Raji (cell line): Measurements from ENCODE around the gene PRDM12.

Experiments used
- POLR2A ChIP-seq: IDR thresholded peaks from 2 replicates; pipeline ENCODE4 v1.6.1; 2011; ENCODE audit warnings: low read depth, low read length, control low read depth; ENCODE audit not compliant: insufficient read depth

PRDM12 gene

DNA sequence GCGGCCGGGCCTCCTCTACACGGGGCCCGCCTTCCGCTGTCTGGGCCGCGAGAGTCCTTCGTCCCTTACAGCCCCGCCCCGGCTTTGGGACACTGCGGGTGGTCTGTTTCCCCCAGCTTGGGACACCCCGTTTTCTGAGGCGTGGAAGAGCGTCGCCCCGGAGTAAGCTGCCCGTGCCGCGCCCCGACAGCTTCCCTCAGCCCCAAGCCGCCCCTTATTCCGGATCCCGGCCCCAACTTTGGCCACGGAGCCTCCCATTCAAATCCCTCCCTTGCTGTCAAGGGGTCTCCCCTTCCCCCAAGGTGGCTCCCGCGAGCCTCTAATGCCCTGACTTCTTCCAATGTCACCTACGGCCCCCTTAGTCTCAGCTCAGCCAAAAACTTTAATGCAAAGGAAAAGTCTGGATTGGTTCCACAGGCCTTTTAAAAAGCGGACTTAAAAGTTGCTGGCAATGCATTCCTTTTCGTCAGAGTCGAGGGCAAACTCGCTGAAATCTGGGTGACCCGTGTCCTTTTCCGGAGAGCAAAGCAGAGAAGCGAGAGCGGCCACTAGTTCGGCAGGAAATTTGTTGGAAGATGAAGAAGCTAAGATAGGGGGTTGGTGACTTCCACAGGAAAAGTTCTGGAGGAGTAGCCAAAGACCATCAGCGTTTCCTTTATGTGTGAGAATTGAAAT is 49.0 kb downstream of the PRDM12 start:
- TF ChIP-seq POLR2A = no peak

DNA sequence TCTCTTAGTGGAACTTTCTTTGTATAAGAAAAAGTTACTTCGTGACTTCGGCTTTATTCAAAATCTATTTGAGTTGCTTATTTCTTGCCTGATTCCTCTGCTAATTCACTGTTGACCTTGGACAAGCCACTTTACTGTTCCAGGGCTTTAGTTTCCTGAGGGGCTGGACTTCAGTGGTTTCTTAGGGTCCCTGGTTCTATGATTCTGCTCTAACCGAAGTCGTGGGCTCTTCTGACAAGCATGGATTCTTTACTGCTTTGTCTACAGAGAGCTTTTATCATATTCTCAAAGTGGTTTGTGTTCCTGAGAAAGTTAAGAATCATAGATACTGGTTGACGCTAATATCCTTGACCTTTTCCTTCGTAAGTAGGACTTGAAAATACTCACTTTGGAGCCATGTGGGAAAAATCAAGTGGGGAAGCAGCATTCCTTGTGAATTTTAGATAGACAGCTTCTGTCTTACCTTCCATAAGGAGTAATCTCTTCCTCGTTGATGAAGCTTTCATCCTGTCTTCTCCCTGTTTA is 50.3 kb downstream of the PRDM12 start:
- no peak for TF ChIP-seq POLR2A

DNA sequence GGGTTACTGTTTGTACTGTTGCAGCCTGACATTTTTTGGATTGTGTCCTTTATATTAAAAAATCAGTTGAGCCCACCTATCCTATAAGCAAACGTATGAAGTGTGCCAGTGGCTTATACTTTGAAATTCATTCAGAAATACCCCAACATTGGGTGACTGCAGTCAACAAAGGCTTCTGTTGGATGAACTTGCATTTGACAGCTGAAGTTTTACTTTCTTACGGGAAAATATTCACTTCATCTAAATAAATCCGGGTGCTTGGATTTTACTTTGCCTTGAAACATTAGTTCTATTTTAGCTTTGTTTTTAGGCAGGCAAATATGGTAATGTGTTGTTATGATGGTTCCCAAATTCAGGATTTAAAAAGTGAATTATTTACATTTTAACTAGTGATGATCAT is 50.9 kb downstream of the PRDM12 start:
- TF ChIP-seq POLR2A = no peak

DNA sequence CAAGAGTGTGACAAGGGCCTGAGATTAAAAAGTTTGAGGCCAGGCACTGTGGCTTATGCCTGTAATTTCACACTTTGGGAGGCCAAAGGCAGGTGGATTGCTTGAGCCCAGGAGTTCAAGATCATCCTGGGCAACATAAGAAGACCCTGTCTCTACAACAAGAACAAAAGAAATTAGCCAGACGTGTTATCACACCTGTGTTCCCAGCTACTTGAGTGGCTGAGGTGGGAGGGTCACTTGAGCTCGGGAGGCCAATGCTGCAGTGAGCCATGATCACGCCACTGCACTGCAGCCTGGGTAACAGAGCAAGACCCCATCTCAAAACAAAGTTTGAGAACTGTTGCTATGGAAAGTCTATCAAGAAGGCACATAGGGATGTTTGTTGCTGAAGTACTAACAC is 54.2 kb downstream of the PRDM12 start:
- no peak for TF ChIP-seq POLR2A

DNA sequence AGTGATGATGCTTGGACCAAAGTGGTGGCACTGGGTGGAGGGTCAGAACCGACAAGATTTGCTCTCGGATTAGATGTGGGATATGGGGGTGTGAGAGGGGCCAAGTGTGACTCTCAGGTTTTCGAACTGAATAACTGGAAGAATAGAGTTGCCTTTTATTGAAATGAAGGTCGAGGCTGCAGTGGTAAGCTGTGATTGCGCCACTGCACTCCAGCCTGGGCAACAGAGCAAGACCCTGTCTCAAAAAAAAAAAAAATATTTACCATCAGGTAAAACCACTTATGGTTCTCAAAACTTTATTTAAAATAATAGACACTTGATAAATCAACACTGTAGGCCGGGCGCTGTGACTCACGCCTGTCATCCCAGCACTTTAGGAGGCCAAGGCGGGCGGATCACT is 56.4 kb downstream of the PRDM12 start:
- no peak for TF ChIP-seq POLR2A

DNA sequence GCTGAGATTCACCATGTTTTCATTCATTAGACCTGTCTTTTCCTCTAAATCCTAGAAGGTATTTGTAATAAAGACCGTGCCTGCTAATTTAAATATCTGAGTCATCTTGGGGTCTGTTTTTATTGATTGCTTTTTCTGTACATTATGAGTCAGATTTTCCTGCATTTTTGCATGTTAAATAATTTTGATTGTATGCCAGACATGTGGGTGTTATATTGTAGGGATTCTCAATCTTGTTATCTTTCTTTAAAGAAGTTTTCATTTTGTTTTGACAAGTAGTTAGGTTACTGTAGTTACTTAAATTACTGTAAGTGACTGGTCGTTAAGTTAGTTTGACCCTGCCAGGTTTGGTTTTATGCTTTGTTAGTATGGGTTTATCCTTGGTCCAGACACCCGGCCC is 64.3 kb downstream of the PRDM12 start:
- no peak for TF ChIP-seq POLR2A

DNA sequence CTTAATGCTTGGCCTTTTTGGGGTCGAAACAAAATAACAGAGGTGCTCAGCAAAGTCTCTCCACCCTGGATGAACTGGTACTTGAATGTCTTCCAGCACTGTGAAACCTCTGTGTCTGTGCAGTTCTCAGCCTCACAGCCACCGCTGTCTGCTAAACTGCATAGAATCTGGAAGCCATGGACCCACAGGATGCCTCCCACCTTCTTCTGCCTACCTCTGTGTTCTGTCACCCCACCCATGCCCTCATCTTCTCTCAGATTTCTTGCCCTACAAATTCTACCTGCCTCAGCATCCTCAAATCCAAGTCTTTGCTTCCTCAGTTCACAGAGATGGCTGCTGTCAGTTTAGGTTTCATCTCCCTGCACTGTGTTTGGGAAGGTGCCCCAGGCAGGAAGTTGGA is 64.8 kb downstream of the PRDM12 start:
- no peak for TF ChIP-seq POLR2A

DNA sequence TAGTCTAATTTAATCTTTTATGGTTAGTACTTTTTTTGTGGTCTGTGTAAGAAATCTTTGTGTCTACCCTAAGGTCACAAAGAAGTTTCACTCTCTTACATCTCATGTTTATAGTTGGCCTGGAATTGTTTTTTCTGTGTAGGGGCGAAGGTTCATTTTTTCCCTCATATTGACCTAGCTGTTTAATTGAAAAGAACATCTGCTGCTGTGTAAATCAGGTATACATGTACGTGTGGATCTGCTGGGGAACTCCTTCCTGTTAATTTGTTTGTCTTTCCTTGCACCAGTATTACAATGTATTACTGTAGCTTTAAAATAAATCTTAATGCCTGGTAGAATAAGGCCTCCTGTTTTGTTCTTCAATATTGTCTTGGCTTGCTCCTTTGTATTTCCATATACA is 67.0 kb downstream of the PRDM12 start:
- TF ChIP-seq POLR2A = no peak

DNA sequence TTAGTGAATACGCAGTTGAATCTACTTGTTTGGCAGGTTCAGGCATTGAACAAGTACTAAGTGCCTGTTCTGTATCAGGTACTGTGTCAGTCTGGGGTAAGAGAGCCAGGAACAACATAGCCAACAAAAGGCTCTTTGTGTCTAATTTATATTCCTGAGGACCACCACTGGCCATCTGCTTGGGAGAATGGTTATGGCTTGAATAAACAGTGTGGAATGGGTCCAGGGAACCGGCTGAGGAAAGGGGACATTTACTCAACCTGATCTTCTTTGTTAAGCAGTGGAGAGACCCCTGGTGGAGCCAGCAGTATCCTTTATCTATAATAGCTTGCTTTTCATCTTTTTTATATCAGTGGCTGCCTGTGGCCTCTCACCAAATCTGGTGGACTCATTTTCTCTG is 67.7 kb downstream of the PRDM12 start:
- no peak for TF ChIP-seq POLR2A
